Common myeloid progenitor, CD34-positive (primary cell): Measurements from ENCODE around the gene CD1B.
A peak's percentile ranks its signal among the peaks of the same experiment; 100 is the strongest.
"Not testable (repeated sequence)": the region's sequence is repeated elsewhere in the genome, so short reads cannot be mapped to it uniquely, and the experiment has no call there.

Experiments
- CTCF ChIA-PET: fragments of 350-600 bp; sonication (Branson Sonifier 250); formaldehyde crosslinking; loops from one replicate; lab custom pipeline; 2021; ENCODE audit warnings: antibody characterized with exemption; lab: Charles Lee
- POLR2A ChIA-PET: fragments of 350-600 bp; sonication (Branson Sonifier 250); formaldehyde crosslinking; loops from one replicate; lab custom pipeline; 2021; ENCODE audit warnings: antibody characterized with exemption; lab: Charles Lee
- DNase-seq, 3 donors: peaks; one replicate each; pipeline versions ENCODE4 v3.0.0 to v3.0.0-alpha.2; 2013
- H3K27ac ChIP-seq, 2 experiments: 1 replicate in 1 of 2; 2 replicates in 1 of 2; pipeline ENCODE4 v1.7.0; 2013; ENCODE audit warnings: inconsistent platforms in 2 of 2, low read length in 2 of 2, mild to moderate bottlenecking in 2 of 2, low read depth in 1 of 2, moderate library complexity in 1 of 2; ENCODE audit not compliant: severe bottlenecking in 2 of 2, insufficient read depth in 1 of 2, poor library complexity in 1 of 2
- H3K27me3 ChIP-seq, 5 experiments: replicated peaks in 2 of 5; 1 replicate in 3 of 5; 2 replicates in 2 of 5; pipeline versions ENCODE4 v1.6.1 to v1.7.0; 2013; ENCODE audit warnings: low read length in 4 of 5, mild to moderate bottlenecking in 2 of 5, moderate library complexity in 2 of 5, inconsistent platforms in 1 of 5; ENCODE audit not compliant: insufficient read depth in 5 of 5, control insufficient read depth in 4 of 5
- H3K36me3 ChIP-seq, 4 experiments: 1 replicate in 2 of 4; 2 replicates in 2 of 4; pipeline versions ENCODE4 v1.6.1 to v1.7.0; 2013; ENCODE audit warnings: low read length in 3 of 4, control low read depth in 1 of 4, mild to moderate bottlenecking in 1 of 4; ENCODE audit not compliant: control insufficient read depth in 4 of 4, insufficient read depth in 4 of 4
- H3K4me1 ChIP-seq, 4 experiments: 1 replicate in 3 of 4; 2 replicates in 1 of 4; pipeline versions ENCODE4 v1.6.1 to v1.7.1; 2013; ENCODE audit warnings: low read length in 3 of 4, mild to moderate bottlenecking in 3 of 4, control low read depth in 1 of 4, inconsistent platforms in 1 of 4, moderate library complexity in 1 of 4; ENCODE audit not compliant: control insufficient read depth in 4 of 4, insufficient read depth in 4 of 4; ENCODE audit errors: control extremely low read depth in 1 of 4
- H3K4me3 ChIP-seq, 7 experiments: 1 replicate in 4 of 7; 2 replicates in 3 of 7; pipeline versions ENCODE4 v1.5.1 to v1.7.0; 2013; ENCODE audit warnings: mild to moderate bottlenecking in 7 of 7, low read length in 6 of 7, moderate library complexity in 6 of 7, inconsistent platforms in 2 of 7, low read depth in 2 of 7, control low read depth in 1 of 7; ENCODE audit not compliant: insufficient read depth in 4 of 7, control insufficient read depth in 1 of 7; ENCODE audit errors: extremely low read depth in 1 of 7
- H3K9me3 ChIP-seq, 5 experiments: 1 replicate in 4 of 5; 2 replicates in 1 of 5; pipeline versions ENCODE4 v1.6.1 to v1.7.1; 2013; ENCODE audit warnings: low read length in 4 of 5, mild to moderate bottlenecking in 2 of 5, inconsistent platforms in 1 of 5, low read depth in 1 of 5, moderate library complexity in 1 of 5; ENCODE audit not compliant: control insufficient read depth in 4 of 5, insufficient read depth in 2 of 5; ENCODE audit errors: control extremely low read depth in 1 of 5
- WGBS: methylation state at CpG from one replicate; pipeline ENCODE4 v1.1.5; 2013; ENCODE audit not compliant: insufficient coverage; 5-methylcytosine and 5-hydroxymethylcytosine counted together

Gene CD1B

GRCh38 chr1:158357441-158357840 is 26.1 kb upstream of the CD1B start:
- Histone ChIP-seq H3K4me1 (peaks cover 0 to 6% (median 1%) of the 10 kb centered on the region in 4 experiments), H3K9me3 (no peaks in the 10 kb centered on the region), H3K36me3 (no peaks in the 10 kb centered on the region), H3K27me3 (peaks cover 0 to 8% (median 0%) of the 10 kb centered on the region in 5 experiments), H3K27ac (no peak overlapping the region), H3K4me3 (no peak overlapping the region)
- ChIA-PET POLR2A (no interaction called here), CTCF (interaction anchor here (1.0 kb wide), 1 partner anchor 10 kb away, joined by 3 read pairs; no protein-coding TSS in a partner anchor)
- DNase-seq: no peak
- no CpG with 5 or more reads among the region's 1 CpG for WGBS

- no peak for DNase-seq
- 100% methylated on average over 1 of the region's 3 CpGs for WGBS
- no peak overlapping the region for H3K27ac ChIP-seq
- POLR2A ChIA-PET: no interaction called here
- no peaks in the 10 kb centered on the region for H3K9me3 ChIP-seq
- peaks cover 0 to 8% (median 0%) of the 10 kb centered on the region in 5 experiments for H3K27me3 ChIP-seq
- H3K36me3 ChIP-seq: no peaks in the 10 kb centered on the region
- H3K4me1 ChIP-seq: peaks cover 0 to 6% (median 1%) of the 10 kb centered on the region in 4 experiments
- CTCF ChIA-PET: interaction anchor here (1.0 kb wide), 1 partner anchor 11 kb away, joined by 3 read pairs; no protein-coding TSS in a partner anchor
- no peak overlapping the region for H3K4me3 ChIP-seq
Measured at GRCh38 chr1:158356616-158357015, 25.3 kb upstream of the CD1B start.

GRCh38 chr1:158355773-158356285 is 24.5 kb upstream of the CD1B start:
- ChIA-PET CTCF (no interaction called here), POLR2A (interaction anchor here (0.6 kb wide), 1 partner anchor 10 kb away, joined by 5 read pairs; no protein-coding TSS in a partner anchor)
- Histone ChIP-seq H3K27ac (no peak overlapping the region), H3K9me3 (no peaks in the 10 kb centered on the region), H3K27me3 (peaks cover 0 to 8% (median 0%) of the 10 kb centered on the region in 5 experiments), H3K4me1 (peaks cover 0 to 6% (median 1%) of the 10 kb centered on the region in 4 experiments), H3K4me3 (no peak overlapping the region), H3K36me3 (no peaks in the 10 kb centered on the region)
- no peak for DNase-seq
- WGBS: 99% methylated on average over 9 of the region's 10 CpGs

- POLR2A ChIA-PET: no interaction called here
Measured at GRCh38 chr1:158354255-158354654, 22.9 kb upstream of the CD1B start.

GRCh38 chr1:158353303-158354075 is 22.2 kb upstream of the CD1B start, which contains the start of gene CD1E:
Gene CD1E (plus strand): TSS chr1:158353894. CDS start chr1:158353989, 95 bp downstream.
- ChIA-PET CTCF (interaction anchor here (0.8 to 0.9 kb wide), 2 partner anchors 19 to 23 kb away, joined by 3 read pairs; no protein-coding TSS in a partner anchor), POLR2A (no interaction called here)
- Histone ChIP-seq H3K27ac (no peak within 1 kb of the TSS), H3K27me3 (peaks cover 0 to 8% (median 0%) of the 10 kb centered on the region in 5 experiments), H3K9me3 (no peaks in the 10 kb centered on the region), H3K4me1 (peaks cover 0 to 6% (median 1%) of the 10 kb centered on the region in 4 experiments), H3K36me3 (no peaks in the 10 kb centered on the region), H3K4me3 (no peak within 1 kb of the TSS)
- 58% methylated on average over 4 of the region's 6 CpGs for whole genome bisulfite sequencing
- DNase-seq: no peak

More at GRCh38 chr1:158354255-158354654, 22.9 kb upstream of the CD1B start:
- Histone ChIP-seq H3K36me3 (no peaks in the 10 kb centered on the region), H3K27ac (no peak overlapping the region), H3K4me3 (no peak overlapping the region), H3K27me3 (peaks cover 0 to 8% (median 0%) of the 10 kb centered on the region in 5 experiments), H3K9me3 (no peaks in the 10 kb centered on the region), H3K4me1 (peaks cover 0 to 6% (median 1%) of the 10 kb centered on the region in 4 experiments)
- CTCF ChIA-PET: no interaction called here
- 67% methylated on average over 1 of the region's 2 CpGs for WGBS
- peak in 1 of 3 donors; percentile 4 for DNase-seq

GRCh38 chr1:158348946-158349345 is 17.6 kb upstream of the CD1B start:
- H3K27me3 ChIP-seq, H3K4me1 ChIP-seq, H3K36me3 ChIP-seq, H3K4me3 ChIP-seq, H3K9me3 ChIP-seq, POLR2A ChIA-PET, CTCF ChIA-PET, H3K27ac ChIP-seq, DNase-seq: not testable (repeated sequence)
- WGBS: 98% methylated on average over 17 of the region's 24 CpGs

- CTCF ChIA-PET: interaction anchor here (1.1 kb wide), 1 partner anchor 218 kb away, joined by 3 read pairs; no protein-coding TSS in a partner anchor
- WGBS: 74% methylated on average over 7 of the region's 7 CpGs
- DNase-seq, H3K27ac ChIP-seq, H3K4me3 ChIP-seq, H3K9me3 ChIP-seq, POLR2A ChIA-PET, H3K36me3 ChIP-seq, H3K27me3 ChIP-seq: not testable (repeated sequence)
- H3K4me1 ChIP-seq: peaks cover 0 to 13% (median 0%) of the 10 kb centered on the region in 4 experiments
Measured at GRCh38 chr1:158336413-158336812, 5.1 kb upstream of the CD1B start.
